ENCODE results near the gene CNGA2.

- no peak for TF ChIP-seq TAF1 (conservative IDR thresholded peaks at IDR 0.05)
- TF ChIP-seq RAD21 (IDR thresholded peaks at IDR 0.05), result no peak
- TF ChIP-seq, protein P1, sequence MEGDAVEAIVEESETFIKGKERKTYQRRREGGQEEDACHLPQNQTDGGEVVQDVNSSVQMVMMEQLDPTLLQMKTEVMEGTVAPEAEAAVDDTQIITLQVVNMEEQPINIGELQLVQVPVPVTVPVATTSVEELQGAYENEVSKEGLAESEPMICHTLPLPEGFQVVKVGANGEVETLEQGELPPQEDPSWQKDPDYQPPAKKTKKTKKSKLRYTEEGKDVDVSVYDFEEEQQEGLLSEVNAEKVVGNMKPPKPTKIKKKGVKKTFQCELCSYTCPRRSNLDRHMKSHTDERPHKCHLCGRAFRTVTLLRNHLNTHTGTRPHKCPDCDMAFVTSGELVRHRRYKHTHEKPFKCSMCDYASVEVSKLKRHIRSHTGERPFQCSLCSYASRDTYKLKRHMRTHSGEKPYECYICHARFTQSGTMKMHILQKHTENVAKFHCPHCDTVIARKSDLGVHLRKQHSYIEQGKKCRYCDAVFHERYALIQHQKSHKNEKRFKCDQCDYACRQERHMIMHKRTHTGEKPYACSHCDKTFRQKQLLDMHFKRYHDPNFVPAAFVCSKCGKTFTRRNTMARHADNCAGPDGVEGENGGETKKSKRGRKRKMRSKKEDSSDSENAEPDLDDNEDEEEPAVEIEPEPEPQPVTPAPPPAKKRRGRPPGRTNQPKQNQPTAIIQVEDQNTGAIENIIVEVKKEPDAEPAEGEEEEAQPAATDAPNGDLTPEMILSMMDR (IDR thresholded peaks at IDR 0.05; ENCODE audit: low read depth, low read length, missing input control), result no peak
- TF ChIP-seq YY1 (IDR thresholded peaks at IDR 0.05), result no peak
- no peak for TF ChIP-seq ATF3 (IDR thresholded peaks at IDR 0.05)
These were observed 9.3 kb downstream of the CNGA2 start for GRCh38 chrX:151743651-151744470.
